Common myeloid progenitor, CD34-positive (primary cell): ENCODE measurements around the gene MED15.
"Not testable (repeated sequence)": the region's sequence is repeated elsewhere in the genome, so short reads cannot be mapped to it uniquely, and the experiment has no call there.

Source experiments
- CTCF ChIA-PET: fragments of 350-600 bp; sonication (Branson Sonifier 250); formaldehyde crosslinking; loops from one replicate; lab custom pipeline; 2021; ENCODE audit warnings: antibody characterized with exemption; lab: Charles Lee
- POLR2A ChIA-PET: fragments of 350-600 bp; sonication (Branson Sonifier 250); formaldehyde crosslinking; loops from one replicate; lab custom pipeline; 2021; ENCODE audit warnings: antibody characterized with exemption; lab: Charles Lee
- DNase-seq, 3 donors: peaks; one replicate each; pipeline versions ENCODE4 v3.0.0 to v3.0.0-alpha.2; 2013
- H3K27ac ChIP-seq, 2 experiments: 1 replicate in 1 of 2; 2 replicates in 1 of 2; pipeline ENCODE4 v1.7.0; 2013; ENCODE audit warnings: inconsistent platforms in 2 of 2, low read length in 2 of 2, mild to moderate bottlenecking in 2 of 2, low read depth in 1 of 2, moderate library complexity in 1 of 2; ENCODE audit not compliant: severe bottlenecking in 2 of 2, insufficient read depth in 1 of 2, poor library complexity in 1 of 2
- H3K27me3 ChIP-seq, 5 experiments: replicated peaks in 2 of 5; 1 replicate in 3 of 5; 2 replicates in 2 of 5; pipeline versions ENCODE4 v1.6.1 to v1.7.0; 2013; ENCODE audit warnings: low read length in 4 of 5, mild to moderate bottlenecking in 2 of 5, moderate library complexity in 2 of 5, inconsistent platforms in 1 of 5; ENCODE audit not compliant: insufficient read depth in 5 of 5, control insufficient read depth in 4 of 5
- H3K36me3 ChIP-seq, 4 experiments: 1 replicate in 2 of 4; 2 replicates in 2 of 4; pipeline versions ENCODE4 v1.6.1 to v1.7.0; 2013; ENCODE audit warnings: low read length in 3 of 4, control low read depth in 1 of 4, mild to moderate bottlenecking in 1 of 4; ENCODE audit not compliant: control insufficient read depth in 4 of 4, insufficient read depth in 4 of 4
- H3K4me1 ChIP-seq, 4 experiments: 1 replicate in 3 of 4; 2 replicates in 1 of 4; pipeline versions ENCODE4 v1.6.1 to v1.7.1; 2013; ENCODE audit warnings: low read length in 3 of 4, mild to moderate bottlenecking in 3 of 4, control low read depth in 1 of 4, inconsistent platforms in 1 of 4, moderate library complexity in 1 of 4; ENCODE audit not compliant: control insufficient read depth in 4 of 4, insufficient read depth in 4 of 4; ENCODE audit errors: control extremely low read depth in 1 of 4
- H3K4me3 ChIP-seq, 7 experiments: 1 replicate in 4 of 7; 2 replicates in 3 of 7; pipeline versions ENCODE4 v1.5.1 to v1.7.0; 2013; ENCODE audit warnings: mild to moderate bottlenecking in 7 of 7, low read length in 6 of 7, moderate library complexity in 6 of 7, inconsistent platforms in 2 of 7, low read depth in 2 of 7, control low read depth in 1 of 7; ENCODE audit not compliant: insufficient read depth in 4 of 7, control insufficient read depth in 1 of 7; ENCODE audit errors: extremely low read depth in 1 of 7
- H3K9me3 ChIP-seq, 5 experiments: 1 replicate in 4 of 5; 2 replicates in 1 of 5; pipeline versions ENCODE4 v1.6.1 to v1.7.1; 2013; ENCODE audit warnings: low read length in 4 of 5, mild to moderate bottlenecking in 2 of 5, inconsistent platforms in 1 of 5, low read depth in 1 of 5, moderate library complexity in 1 of 5; ENCODE audit not compliant: control insufficient read depth in 4 of 5, insufficient read depth in 2 of 5; ENCODE audit errors: control extremely low read depth in 1 of 5
- WGBS: methylation state at CpG from one replicate; pipeline ENCODE4 v1.1.5; 2013; ENCODE audit not compliant: insufficient coverage; 5-methylcytosine and 5-hydroxymethylcytosine counted together

MED15 gene

GRCh38 chr22:20464096-20464614 lies 43.3 kb upstream of the MED15 start:
- Histone ChIP-seq H3K4me1 (peaks cover 3 to 21% (median 18%) of the 10 kb centered on the region in 4 experiments), H3K27me3 (no peaks in the 10 kb centered on the region), H3K4me3 (peak overlapping the region in 1 of 7 experiments; percentile 34), H3K36me3 (peaks cover 0 to 33% (median 11%) of the 10 kb centered on the region in 4 experiments), H3K9me3 (no peaks in the 10 kb centered on the region), H3K27ac (no peak overlapping the region)
- peak in 1 of 3 donors; percentile 16 for DNase-seq
- ChIA-PET POLR2A (no interaction called here), CTCF (interaction anchor here (1.0 to 1.6 kb wide), 5 partner anchors 8 to 307 kb away, joined by 3 to 5 read pairs (median 4); no protein-coding TSS in a partner anchor)
- 90% methylated on average over 8 of the region's 11 CpGs for WGBS

GRCh38 chr22:20464912-20465758 lies 42.3 kb upstream of the MED15 start:
- peaks cover 3 to 21% (median 18%) of the 10 kb centered on the region in 4 experiments for H3K4me1 ChIP-seq
- POLR2A ChIA-PET, result interaction anchor here (0.6 kb wide), 1 partner anchor 15 kb away, joined by 3 read pairs; no protein-coding TSS in a partner anchor
- no peaks in the 10 kb centered on the region for H3K27me3 ChIP-seq
- WGBS, result 98% methylated on average over 31 of the region's 32 CpGs
- no peak for DNase-seq
- CTCF ChIA-PET, result interaction anchor here (1.0 to 1.6 kb wide), 5 partner anchors 9 to 308 kb away, joined by 3 to 5 read pairs (median 3); no protein-coding TSS in a partner anchor
- peaks cover 0 to 35% (median 10%) of the 10 kb centered on the region in 4 experiments for H3K36me3 ChIP-seq
- peak overlapping the region in 1 of 2 experiments; percentile 25 for H3K27ac ChIP-seq
- H3K9me3 ChIP-seq, result no peaks in the 10 kb centered on the region
- no peak overlapping the region for H3K4me3 ChIP-seq

DNA sequence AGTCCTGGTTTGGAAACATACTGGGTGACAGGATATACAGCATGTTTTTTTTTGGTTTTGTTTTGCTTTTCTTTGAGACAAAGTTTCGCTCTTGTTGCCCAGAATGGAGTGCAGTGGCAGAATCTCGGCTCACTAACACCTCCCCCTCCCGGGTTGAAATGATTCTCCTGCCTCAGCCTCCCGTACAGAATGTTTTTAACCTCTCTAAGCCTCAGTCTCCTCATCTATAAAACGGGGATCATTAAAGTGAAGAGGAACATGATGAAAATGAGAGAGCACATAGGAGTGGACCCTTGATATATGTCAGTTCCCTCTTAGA lies 41.7 kb upstream of the MED15 start:
- no peaks in the 10 kb centered on the region for H3K9me3 ChIP-seq
- H3K27ac ChIP-seq, result no peak overlapping the region
- H3K27me3 ChIP-seq, result no peaks in the 10 kb centered on the region
- H3K4me1 ChIP-seq, result peaks cover 3 to 21% (median 18%) of the 10 kb centered on the region in 4 experiments
- H3K4me3 ChIP-seq, result no peak overlapping the region
- POLR2A ChIA-PET, result no interaction called here
- WGBS, result 100% methylated on average over 3 of the region's 5 CpGs
- CTCF ChIA-PET, result interaction anchor here (1.0 to 1.6 kb wide), 3 partner anchors 11 to 48 kb away, joined by 3 to 5 read pairs (median 4); no protein-coding TSS in a partner anchor
- H3K36me3 ChIP-seq, result peaks cover 0 to 35% (median 13%) of the 10 kb centered on the region in 4 experiments
- DNase-seq, result no peak

DNA sequence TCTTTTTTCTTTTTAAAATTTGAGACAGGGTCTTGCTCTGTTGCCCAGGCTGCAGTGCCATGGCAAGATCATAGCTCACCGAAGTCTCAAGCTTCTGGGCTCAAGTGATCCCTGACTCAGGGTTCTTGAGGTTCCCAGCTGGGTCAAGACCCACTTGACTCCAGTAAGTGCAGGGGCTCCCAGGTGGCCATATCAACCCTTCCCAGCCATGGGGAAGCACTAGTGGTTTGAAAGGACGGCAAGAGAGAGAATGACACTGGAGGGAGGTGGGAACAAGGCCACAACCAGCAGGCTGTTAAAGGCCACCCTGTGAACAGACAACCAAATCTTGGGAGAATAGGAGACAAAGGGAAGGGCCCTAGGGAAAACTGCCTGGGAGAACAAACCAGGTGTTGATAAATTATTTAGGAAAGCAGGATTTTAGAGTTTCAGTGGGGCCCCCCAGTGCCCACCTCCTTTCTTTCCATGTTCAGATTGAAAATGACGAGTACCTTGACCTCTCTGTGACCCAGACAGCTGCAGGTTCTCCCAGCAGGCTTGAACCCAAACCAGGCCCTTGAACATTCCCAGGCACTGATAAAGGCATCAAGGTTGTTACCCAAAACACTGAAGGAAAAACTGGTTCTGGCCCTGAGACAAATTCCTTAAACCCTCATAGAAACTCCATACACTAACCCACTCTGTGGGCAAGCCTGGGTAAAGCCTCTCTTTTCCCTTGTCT lies 40.6 kb upstream of the MED15 start:
- whole genome bisulfite sequencing, result 94% methylated on average over 3 of the region's 3 CpGs
- H3K27ac ChIP-seq, result no peak overlapping the region
- ChIA-PET CTCF (interaction anchor here (2.3 kb wide), 1 partner anchor 11 kb away, joined by 15 read pairs; no protein-coding TSS in a partner anchor), POLR2A (no interaction called here)
- H3K4me1 ChIP-seq, result peaks cover 3 to 21% (median 18%) of the 10 kb centered on the region in 4 experiments
- H3K27me3 ChIP-seq, result no peaks in the 10 kb centered on the region
- DNase-seq, result no peak
- H3K9me3 ChIP-seq, result no peaks in the 10 kb centered on the region
- H3K36me3 ChIP-seq, result peaks cover 2 to 40% (median 19%) of the 10 kb centered on the region in 4 experiments
- no peak overlapping the region for H3K4me3 ChIP-seq

GRCh38 chr22:20469110-20469868 lies 38.1 kb upstream of the MED15 start:
- 94% methylated on average over 5 of the region's 6 CpGs for WGBS
- Histone ChIP-seq H3K4me1 (peaks cover 0 to 2% (median 2%) of the 10 kb centered on the region in 4 experiments), H3K9me3 (no peaks in the 10 kb centered on the region), H3K4me3 (no peak overlapping the region), H3K27me3 (no peaks in the 10 kb centered on the region), H3K27ac (no peak overlapping the region), H3K36me3 (peaks cover 2 to 38% (median 17%) of the 10 kb centered on the region in 4 experiments)
- POLR2A ChIA-PET, result no interaction called here
- CTCF ChIA-PET, result interaction anchor here (1.5 kb wide), 1 partner anchor 96 kb away, joined by 3 read pairs; no protein-coding TSS in a partner anchor
- no peak for DNase-seq

- peaks cover 2 to 29% (median 13%) of the 10 kb centered on the region in 4 experiments for H3K36me3 ChIP-seq
- H3K27ac ChIP-seq, H3K4me1 ChIP-seq, H3K4me3 ChIP-seq, POLR2A ChIA-PET, H3K27me3 ChIP-seq, DNase-seq, H3K9me3 ChIP-seq: not testable (repeated sequence)
- CTCF ChIA-PET, result interaction anchor here (1.5 kb wide), 1 partner anchor 95 kb away, joined by 3 read pairs; no protein-coding TSS in a partner anchor
- WGBS, result 100% methylated on average over 1 of the region's 2 CpGs
Measured at GRCh38 chr22:20470525-20470924, 36.9 kb upstream of the MED15 start.
